ENCODE data around the gene PSAPL1. TPM values are rescaled to one million over a fixed set of nuclear protein-coding genes. Genes with fewer than 3 reads are reported as not detected.

Gene PSAPL1
- not detected for total RNA-seq
- long read RNA-seq, result 0 reads

- Histone ChIP-seq H3K4me3 (no peak within 1 kb of the TSS), H3K9me3 (no peaks in the 10 kb centered on the region), H3K27me3 (no peaks in the 10 kb centered on the region), H3K27ac (no peak within 1 kb of the TSS), H3K4me1 (no peaks in the 10 kb centered on the region), H3K36me3 (no peaks in the 10 kb centered on the region)
- TF ChIP-seq POLR2A (IDR thresholded peaks at IDR 0.05), result no peak
- TF ChIP-seq, protein P1, sequence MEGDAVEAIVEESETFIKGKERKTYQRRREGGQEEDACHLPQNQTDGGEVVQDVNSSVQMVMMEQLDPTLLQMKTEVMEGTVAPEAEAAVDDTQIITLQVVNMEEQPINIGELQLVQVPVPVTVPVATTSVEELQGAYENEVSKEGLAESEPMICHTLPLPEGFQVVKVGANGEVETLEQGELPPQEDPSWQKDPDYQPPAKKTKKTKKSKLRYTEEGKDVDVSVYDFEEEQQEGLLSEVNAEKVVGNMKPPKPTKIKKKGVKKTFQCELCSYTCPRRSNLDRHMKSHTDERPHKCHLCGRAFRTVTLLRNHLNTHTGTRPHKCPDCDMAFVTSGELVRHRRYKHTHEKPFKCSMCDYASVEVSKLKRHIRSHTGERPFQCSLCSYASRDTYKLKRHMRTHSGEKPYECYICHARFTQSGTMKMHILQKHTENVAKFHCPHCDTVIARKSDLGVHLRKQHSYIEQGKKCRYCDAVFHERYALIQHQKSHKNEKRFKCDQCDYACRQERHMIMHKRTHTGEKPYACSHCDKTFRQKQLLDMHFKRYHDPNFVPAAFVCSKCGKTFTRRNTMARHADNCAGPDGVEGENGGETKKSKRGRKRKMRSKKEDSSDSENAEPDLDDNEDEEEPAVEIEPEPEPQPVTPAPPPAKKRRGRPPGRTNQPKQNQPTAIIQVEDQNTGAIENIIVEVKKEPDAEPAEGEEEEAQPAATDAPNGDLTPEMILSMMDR (IDR thresholded peaks at IDR 0.05), result no peak
- ATAC-seq (peak; percentile 46 to 94 (median 60)), DNase-seq (peak in 2 of 3 donors; percentile 55 to 60)
- intact Hi-C loops (cut with DNase I), result no loop called here
- WGBS (ENCODE audit: insufficient coverage, low coverage, low lambda C conversion rate, missing lambda C conversion rate), result 50% methylated on average over 2 of the region's 7 CpGs
Measured at GRCh38 chr4:7434766-7435150, at the start of gene PSAPL1. Gene PSAPL1 (minus strand): TSS chr4:7434930. CDS start chr4:7434879, 51 bp downstream.

DNA sequence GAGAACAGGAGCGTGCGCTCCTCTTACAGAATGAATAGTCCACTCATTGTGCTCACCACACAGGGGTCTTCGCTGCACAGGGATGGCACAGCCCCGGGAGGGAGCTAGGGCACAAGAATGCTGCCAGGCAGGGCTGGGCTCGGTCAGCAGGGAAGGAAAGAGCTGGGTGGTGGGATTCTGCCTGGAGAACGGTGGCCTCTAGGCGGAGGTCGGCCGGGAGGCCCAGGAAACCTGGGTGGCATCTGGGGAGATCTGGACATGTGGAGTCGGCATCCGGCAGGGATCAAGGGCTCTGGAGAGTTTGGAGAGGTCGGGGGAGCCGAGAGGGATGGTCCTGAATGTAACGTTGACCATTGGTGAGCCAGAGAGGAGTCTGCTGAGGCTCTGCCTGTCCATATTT, 46.5 kb upstream of the PSAPL1 start:
- no peaks in the 10 kb centered on the region for H3K4me1 ChIP-seq
- 72% methylated on average over 5 of the region's 14 CpGs for WGBS (ENCODE audit: insufficient coverage, low coverage, low lambda C conversion rate, missing lambda C conversion rate)
- no peaks in the 10 kb centered on the region for H3K36me3 ChIP-seq
- intact Hi-C loops (cut with DNase I), result no loop called here
- H3K9me3 ChIP-seq, result no peaks in the 10 kb centered on the region
- H3K27ac ChIP-seq, result no peak overlapping the region
- DNase-seq, result no peak
- TF ChIP-seq, protein P1 (IDR thresholded peaks at IDR 0.05), result no peak
- TF ChIP-seq POLR2A (IDR thresholded peaks at IDR 0.05), result no peak
- H3K4me3 ChIP-seq, result no peak overlapping the region
- no peaks in the 10 kb centered on the region for H3K27me3 ChIP-seq
- ATAC-seq, result no peak

GRCh38 chr4:7480423-7480822, 45.7 kb upstream of the PSAPL1 start:
- Histone ChIP-seq H3K4me3 (no peak overlapping the region), H3K4me1 (no peaks in the 10 kb centered on the region), H3K27ac (no peak overlapping the region), H3K36me3 (no peaks in the 10 kb centered on the region), H3K9me3 (no peaks in the 10 kb centered on the region), H3K27me3 (no peaks in the 10 kb centered on the region)
- no CpG with 5 or more reads among the region's 16 CpGs for WGBS (ENCODE audit: insufficient coverage, low coverage, low lambda C conversion rate, missing lambda C conversion rate)
- DNase-seq (no peak), ATAC-seq (no peak)
- TF ChIP-seq, protein P1 (IDR thresholded peaks at IDR 0.05), result no peak
- TF ChIP-seq POLR2A (IDR thresholded peaks at IDR 0.05), result no peak
- intact Hi-C loops (cut with DNase I), result no loop called here

DNA sequence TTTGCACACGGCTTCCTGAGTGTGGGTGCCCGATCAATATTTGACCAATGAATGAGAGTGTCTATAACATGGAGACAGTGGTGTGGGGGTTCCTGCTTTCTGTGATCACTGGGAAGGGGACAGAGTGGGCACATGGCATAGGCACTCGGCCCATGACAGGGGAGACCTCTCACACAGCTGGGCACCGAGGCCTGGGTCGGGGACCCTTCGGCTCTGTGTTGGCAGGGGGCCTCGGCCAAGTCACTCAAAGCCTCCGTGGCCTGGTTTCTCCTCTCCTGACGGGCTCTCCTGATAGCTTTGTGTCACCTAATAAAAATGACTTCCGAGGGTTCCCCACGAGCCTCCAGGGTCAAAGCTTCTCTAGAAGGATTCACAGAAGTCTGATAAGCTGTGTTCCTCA, 43.9 kb upstream of the PSAPL1 start:
- Histone ChIP-seq H3K4me3 (no peak overlapping the region), H3K4me1 (no peaks in the 10 kb centered on the region), H3K36me3 (no peaks in the 10 kb centered on the region), H3K9me3 (no peaks in the 10 kb centered on the region), H3K27ac (no peak overlapping the region), H3K27me3 (no peaks in the 10 kb centered on the region)
- intact Hi-C loops (cut with DNase I), result no loop called here
- 30% methylated on average over 4 of the region's 11 CpGs for WGBS (ENCODE audit: insufficient coverage, low coverage, low lambda C conversion rate, missing lambda C conversion rate)
- TF ChIP-seq, protein P1 (IDR thresholded peaks at IDR 0.05), result no peak
- TF ChIP-seq POLR2A (IDR thresholded peaks at IDR 0.05), result no peak
- DNase-seq (no peak), ATAC-seq (no peak)

GRCh38 chr4:7477695-7478094, 43.0 kb upstream of the PSAPL1 start:
- ATAC-seq (no peak), DNase-seq (no peak)
- no peaks in the 10 kb centered on the region for H3K4me1 ChIP-seq
- intact Hi-C loops (cut with DNase I), result no loop called here
- TF ChIP-seq POLR2A (IDR thresholded peaks at IDR 0.05), result no peak
- TF ChIP-seq, protein P1 (IDR thresholded peaks at IDR 0.05), result no peak
- no peaks in the 10 kb centered on the region for H3K36me3 ChIP-seq
- H3K27ac ChIP-seq, result no peak overlapping the region
- 93% methylated on average over 2 of the region's 7 CpGs for WGBS (ENCODE audit: insufficient coverage, low coverage, low lambda C conversion rate, missing lambda C conversion rate)
- H3K4me3 ChIP-seq, result no peak overlapping the region
- H3K9me3 ChIP-seq, result no peaks in the 10 kb centered on the region
- no peaks in the 10 kb centered on the region for H3K27me3 ChIP-seq
